ENCODE measurements around the gene P2RY14.

GRCh38 chr3:151301787-151302186, 23.4 kb upstream of the P2RY14 start:
- TF ChIP-seq ZNF707 (tag by site-specific recombination; IDR thresholded peaks at IDR 0.05): no peak
- TF ChIP-seq CTCF (tag by site-specific recombination; IDR thresholded peaks at IDR 0.05): no peak
- TF ChIP-seq ZNF324 (tag by site-specific recombination; IDR thresholded peaks at IDR 0.05): no peak
- TF ChIP-seq ZNF639 (tag by site-specific recombination; IDR thresholded peaks at IDR 0.05): no peak
- no peak for TF ChIP-seq ZSCAN5A (tag by site-specific recombination; IDR thresholded peaks at IDR 0.05)
- TF ChIP-seq ZNF280D (tag by site-specific recombination; IDR thresholded peaks at IDR 0.05): no peak
- no peak for TF ChIP-seq MZF1 (tag by site-specific recombination; IDR thresholded peaks at IDR 0.05; ENCODE audit: borderline replicate concordance)
- TF ChIP-seq ZNF624 (tag by site-specific recombination; IDR thresholded peaks at IDR 0.05): no peak
- no peak for TF ChIP-seq ZNF48 (tag by site-specific recombination; IDR thresholded peaks at IDR 0.05)
- no peak for TF ChIP-seq ZNF292 (tag by site-specific recombination; IDR thresholded peaks at IDR 0.05; ENCODE audit: borderline replicate concordance, low read depth)
- TF ChIP-seq ZNF791 (tag by site-specific recombination; IDR thresholded peaks at IDR 0.05): no peak
- TF ChIP-seq ZBTB7A (tag by site-specific recombination; IDR thresholded peaks at IDR 0.05; ENCODE audit: low read depth): no peak
- no peak for TF ChIP-seq ZNF513 (tag by site-specific recombination; IDR thresholded peaks at IDR 0.05)
